Calu3 (cell line): ENCODE results near the gene ULBP3. TPM values are rescaled to one million over a fixed set of nuclear protein-coding genes. Genes with fewer than 3 reads are reported as not detected.

Source experiments
- Bru-seq: library from RNA; stranded (reverse); fragments of 400-500 nt; gene quantifications from one replicate; lab custom pipeline; 2021; lab: Mats Ljungman, UMichigan
- BruChase-seq, 2 experiments: library from RNA; stranded (reverse); fragments of 400-500 nt; gene quantifications; one replicate each; lab custom pipeline; 2021; lab: Mats Ljungman, UMichigan
- BruUV-seq: library from RNA; stranded (reverse); fragments of 400-500 nt; replicated peaks from 2 replicates; lab custom pipeline; 2021; lab: Mats Ljungman, UMichigan
- CTCF ChIA-PET: fragments of 300-600 bp; sonication (Branson Sonifier 250); formaldehyde crosslinking; loops from one replicate; lab custom pipeline; 2022; ENCODE audit warnings: antibody characterized with exemption; lab: Charles Lee
- DNase-seq: peaks from one replicate; pipeline ENCODE4 v3.0.0; 2022
- H3K27ac Mint-ChIP-seq: one replicate; pipeline ENCODE4 v1.8.0; 2022; ENCODE audit warnings: mixed read lengths; ENCODE audit not compliant: unreplicated experiment
- H3K27me3 Mint-ChIP-seq: one replicate; pipeline ENCODE4 v1.8.0; 2022; ENCODE audit warnings: mixed read lengths; ENCODE audit not compliant: unreplicated experiment
- H3K36me3 Mint-ChIP-seq: one replicate; pipeline ENCODE4 v1.8.0; 2022; ENCODE audit warnings: mild to moderate bottlenecking, moderate library complexity, mixed read lengths; ENCODE audit not compliant: insufficient read depth, unreplicated experiment
- H3K4me1 Mint-ChIP-seq: one replicate; pipeline ENCODE4 v1.8.0; 2022; ENCODE audit warnings: mild to moderate bottlenecking, low read depth, mixed read lengths; ENCODE audit not compliant: unreplicated experiment
- H3K4me3 Mint-ChIP-seq: one replicate; pipeline ENCODE4 v1.8.0; 2022; ENCODE audit warnings: mild to moderate bottlenecking, low read depth, moderate library complexity, mixed read lengths; ENCODE audit not compliant: unreplicated experiment
- H3K9me3 Mint-ChIP-seq: one replicate; pipeline ENCODE4 v1.8.0; 2022; ENCODE audit warnings: low read depth, mixed read lengths; ENCODE audit not compliant: unreplicated experiment
- intact Hi-C: fragments of 100-400 bp; cut with micrococcal nuclease; formaldehyde crosslinking; loops from one replicate; pipeline ENCODE4 v1.10.0; 2022; ENCODE audit not compliant: unreplicated experiment
- long read RNA-seq: library from polyadenylated mRNA; stranded (forward); transcript quantifications from one replicate; pipeline ENCODE4 v2.0.0, GENCODE V29; 2022
- total RNA-seq: library from RNA; stranded (reverse); gene quantifications from 2 replicates; pipeline ENCODE4 v1.2.3, GENCODE V29; 2022
- TF ChIP-seq, protein P1 (sequence below): fragments of 200-600 bp; IDR thresholded peaks from one replicate; pipeline ENCODE4 v1.8.0; 2022; ENCODE audit warnings: antibody characterized with exemption; ENCODE audit not compliant: unreplicated experiment

The ULBP3 gene
- total RNA-seq (8.4 and 9.8 TPM in 2 replicates), Bru-seq, nascent RNA (percentile 42 among the genes with signal in this experiment), BruChase-seq, experiment 1, labeled RNA remaining after a 6-hour chase (percentile 54 among the genes with signal in this experiment), BruChase-seq, experiment 2, labeled RNA remaining after a 2-hour chase (percentile 47 among the genes with signal in this experiment)
- long read RNA-seq, partial matches to known transcripts: 0 of 2 reads
- long read RNA-seq, other reads (novel, unspliced or antisense): 1 of 2 reads

DNA sequence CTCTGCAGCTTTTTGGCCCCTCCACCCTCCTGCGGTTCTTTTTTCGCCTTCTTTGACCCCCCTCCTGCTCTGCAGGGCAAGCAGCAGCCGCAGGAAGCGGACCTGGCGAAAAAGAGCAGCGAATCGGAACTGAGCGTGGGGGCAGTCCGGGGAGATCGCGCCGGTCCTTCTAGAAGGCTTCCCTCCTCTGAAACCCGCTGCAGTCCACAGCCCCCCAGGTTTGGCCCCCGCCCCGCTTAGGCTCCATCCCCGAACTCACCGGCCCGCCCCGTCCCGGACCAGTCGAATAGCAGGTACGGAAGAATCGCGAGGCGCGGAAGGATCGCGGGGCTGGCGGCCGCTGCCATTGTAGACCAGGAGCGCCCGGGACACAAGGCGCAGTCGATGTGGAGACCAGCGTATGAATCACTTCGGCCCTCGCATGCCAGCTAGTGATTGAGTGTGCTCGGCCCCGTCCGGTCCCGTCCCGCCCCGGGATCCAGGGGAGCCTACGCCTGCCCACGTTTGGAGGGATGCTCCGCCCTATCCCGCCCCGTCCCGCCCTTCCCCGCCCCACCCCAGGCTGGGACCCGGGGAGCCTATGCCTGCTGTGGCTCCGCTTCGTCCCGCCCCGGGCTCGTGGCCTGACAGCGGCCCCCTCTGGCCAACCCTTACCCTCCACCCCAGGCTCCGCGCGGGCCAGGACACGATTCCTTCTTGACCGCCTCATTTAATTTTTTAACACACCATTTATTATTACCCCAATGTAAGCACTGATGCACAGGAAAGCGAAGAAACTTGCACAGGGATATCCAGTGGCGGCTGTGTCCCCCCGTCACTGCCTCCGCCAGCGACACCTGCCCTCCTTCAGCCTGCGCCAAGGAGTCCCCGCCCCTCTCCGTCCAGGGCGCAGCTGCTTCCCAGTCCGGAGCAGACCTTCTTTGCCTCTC is at the start of gene ULBP3:
Gene ULBP3 (minus strand): TSS at position 402 of the 929 bp plus-strand sequence. CDS start 55 bp downstream, at position 347.
- peaks cover 16% of the 10 kb centered on the region for H3K36me3 Mint-ChIP-seq
- no TSS peak for BruUV-seq
- H3K4me3 Mint-ChIP-seq: peak within 1 kb of the TSS; percentile 76
- H3K4me1 Mint-ChIP-seq: peaks cover 20% of the 10 kb centered on the region
- no peaks in the 10 kb centered on the region for H3K9me3 Mint-ChIP-seq
- intact Hi-C loops: no loop called here
- peak within 1 kb of the TSS; percentile 47 for H3K27ac Mint-ChIP-seq
- CTCF ChIA-PET: no interaction called here
- TF ChIP-seq, protein P1, sequence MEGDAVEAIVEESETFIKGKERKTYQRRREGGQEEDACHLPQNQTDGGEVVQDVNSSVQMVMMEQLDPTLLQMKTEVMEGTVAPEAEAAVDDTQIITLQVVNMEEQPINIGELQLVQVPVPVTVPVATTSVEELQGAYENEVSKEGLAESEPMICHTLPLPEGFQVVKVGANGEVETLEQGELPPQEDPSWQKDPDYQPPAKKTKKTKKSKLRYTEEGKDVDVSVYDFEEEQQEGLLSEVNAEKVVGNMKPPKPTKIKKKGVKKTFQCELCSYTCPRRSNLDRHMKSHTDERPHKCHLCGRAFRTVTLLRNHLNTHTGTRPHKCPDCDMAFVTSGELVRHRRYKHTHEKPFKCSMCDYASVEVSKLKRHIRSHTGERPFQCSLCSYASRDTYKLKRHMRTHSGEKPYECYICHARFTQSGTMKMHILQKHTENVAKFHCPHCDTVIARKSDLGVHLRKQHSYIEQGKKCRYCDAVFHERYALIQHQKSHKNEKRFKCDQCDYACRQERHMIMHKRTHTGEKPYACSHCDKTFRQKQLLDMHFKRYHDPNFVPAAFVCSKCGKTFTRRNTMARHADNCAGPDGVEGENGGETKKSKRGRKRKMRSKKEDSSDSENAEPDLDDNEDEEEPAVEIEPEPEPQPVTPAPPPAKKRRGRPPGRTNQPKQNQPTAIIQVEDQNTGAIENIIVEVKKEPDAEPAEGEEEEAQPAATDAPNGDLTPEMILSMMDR: no peak
- no peaks in the 10 kb centered on the region for H3K27me3 Mint-ChIP-seq
- DNase-seq: peak; percentile 87

GRCh38 chr6:150118627-150119026 is 49.7 kb upstream of the ULBP3 start:
- no TSS peak for BruUV-seq
- Mint-ChIP-seq H3K36me3 (no peaks in the 10 kb centered on the region), H3K4me1 (no peaks in the 10 kb centered on the region), H3K27ac (no peak overlapping the region), H3K9me3 (no peaks in the 10 kb centered on the region), H3K4me3 (no peak overlapping the region), H3K27me3 (peaks cover 2% of the 10 kb centered on the region)
- intact Hi-C loops: no loop called here
- no peak for DNase-seq
- CTCF ChIA-PET: no interaction called here
- TF ChIP-seq, protein P1: no peak

- TF ChIP-seq, protein P1: no peak
- intact Hi-C loops: no loop called here
- Mint-ChIP-seq H3K36me3 (no peaks in the 10 kb centered on the region), H3K4me3 (no peak overlapping the region), H3K27me3 (no peaks in the 10 kb centered on the region), H3K9me3 (no peaks in the 10 kb centered on the region), H3K27ac (no peak overlapping the region), H3K4me1 (no peaks in the 10 kb centered on the region)
- DNase-seq: no peak
- CTCF ChIA-PET: no interaction called here
- no TSS peak for BruUV-seq
Observed at GRCh38 chr6:150118203-150118602, 49.3 kb upstream of the ULBP3 start.

DNA sequence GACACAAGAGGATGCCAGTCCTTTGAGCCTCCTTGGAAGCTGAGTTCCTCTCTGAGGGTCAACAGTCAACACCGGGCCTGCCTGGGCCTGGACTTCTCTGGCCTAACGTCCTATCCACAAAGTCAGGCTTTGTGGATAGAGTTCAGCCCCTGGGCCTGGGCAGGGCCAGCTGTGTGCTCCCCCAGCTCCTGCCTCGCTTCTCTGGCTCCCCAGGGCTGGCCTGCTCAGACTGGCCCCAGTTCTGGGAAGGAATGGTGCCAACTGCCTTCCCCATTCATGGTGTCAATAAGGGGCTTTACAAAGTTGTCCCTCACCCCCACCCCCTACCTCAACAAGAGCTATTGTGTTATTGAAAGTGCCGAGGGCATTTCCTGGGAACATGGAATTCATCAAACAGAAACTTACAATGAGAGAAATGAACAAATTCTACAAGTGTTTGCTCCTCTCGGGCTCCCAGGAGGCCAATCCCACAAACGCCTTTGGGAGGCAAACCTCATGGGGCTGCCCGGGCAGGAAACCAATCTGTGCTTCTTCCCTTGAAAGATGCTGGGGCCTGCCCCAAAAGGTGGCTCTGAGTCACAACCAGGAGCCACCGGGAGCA is 47.4 kb upstream of the ULBP3 start:
- Mint-ChIP-seq H3K4me1 (no peaks in the 10 kb centered on the region), H3K27me3 (peaks cover 7% of the 10 kb centered on the region), H3K36me3 (no peaks in the 10 kb centered on the region), H3K4me3 (no peak overlapping the region), H3K27ac (no peak overlapping the region), H3K9me3 (no peaks in the 10 kb centered on the region)
- TF ChIP-seq, protein P1: no peak
- CTCF ChIA-PET: no interaction called here
- intact Hi-C loops: no loop called here
- no peak for DNase-seq
- no TSS peak for BruUV-seq
